SKM-1 (cell line): ENCODE data around the gene EPHB4.
A peak's percentile ranks its signal among the peaks of the same experiment; 100 is the strongest.

ENCODE experiments used
- DNase-seq: peaks from one replicate; lab custom pipeline; 2025; ENCODE audit not compliant: unreplicated experiment; lab: John Stamatoyannopoulos, UW

The EPHB4 gene

DNA sequence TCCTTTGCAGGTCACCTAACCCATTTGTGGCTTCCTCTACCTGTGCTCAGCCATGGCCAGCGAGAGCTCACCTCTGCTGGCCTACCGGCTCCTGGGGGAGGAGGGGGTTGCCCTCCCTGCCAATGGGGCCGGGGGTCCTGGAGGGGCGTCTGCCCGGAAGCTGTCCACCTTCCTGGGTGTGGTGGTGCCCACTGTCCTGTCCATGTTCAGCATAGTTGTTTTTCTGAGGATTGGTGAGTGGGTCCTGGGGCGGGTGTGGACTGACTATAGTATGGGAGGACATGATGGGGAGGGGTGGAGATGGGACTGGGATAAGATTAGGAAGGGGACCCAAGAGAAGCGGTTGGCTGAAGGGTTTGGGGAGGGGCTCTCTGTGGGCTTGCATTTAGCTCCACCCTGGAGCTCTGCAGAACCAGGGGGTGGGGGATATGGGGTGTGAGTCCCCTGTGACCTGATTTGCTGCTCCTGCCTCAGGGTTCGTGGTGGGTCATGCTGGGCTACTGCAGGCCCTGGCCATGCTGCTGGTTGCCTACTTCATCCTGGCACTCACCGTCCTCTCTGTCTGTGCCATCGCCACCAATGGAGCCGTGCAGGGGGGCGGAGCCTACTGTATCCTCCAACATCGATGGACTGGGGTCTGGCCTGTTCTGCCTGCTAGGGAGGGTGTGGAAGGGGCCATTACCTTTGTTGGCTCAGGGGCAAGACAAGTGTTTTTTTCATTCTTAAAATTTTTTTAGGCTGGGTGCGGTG is 27.0 kb upstream of the EPHB4 start:
- no peak for DNase-seq

DNA sequence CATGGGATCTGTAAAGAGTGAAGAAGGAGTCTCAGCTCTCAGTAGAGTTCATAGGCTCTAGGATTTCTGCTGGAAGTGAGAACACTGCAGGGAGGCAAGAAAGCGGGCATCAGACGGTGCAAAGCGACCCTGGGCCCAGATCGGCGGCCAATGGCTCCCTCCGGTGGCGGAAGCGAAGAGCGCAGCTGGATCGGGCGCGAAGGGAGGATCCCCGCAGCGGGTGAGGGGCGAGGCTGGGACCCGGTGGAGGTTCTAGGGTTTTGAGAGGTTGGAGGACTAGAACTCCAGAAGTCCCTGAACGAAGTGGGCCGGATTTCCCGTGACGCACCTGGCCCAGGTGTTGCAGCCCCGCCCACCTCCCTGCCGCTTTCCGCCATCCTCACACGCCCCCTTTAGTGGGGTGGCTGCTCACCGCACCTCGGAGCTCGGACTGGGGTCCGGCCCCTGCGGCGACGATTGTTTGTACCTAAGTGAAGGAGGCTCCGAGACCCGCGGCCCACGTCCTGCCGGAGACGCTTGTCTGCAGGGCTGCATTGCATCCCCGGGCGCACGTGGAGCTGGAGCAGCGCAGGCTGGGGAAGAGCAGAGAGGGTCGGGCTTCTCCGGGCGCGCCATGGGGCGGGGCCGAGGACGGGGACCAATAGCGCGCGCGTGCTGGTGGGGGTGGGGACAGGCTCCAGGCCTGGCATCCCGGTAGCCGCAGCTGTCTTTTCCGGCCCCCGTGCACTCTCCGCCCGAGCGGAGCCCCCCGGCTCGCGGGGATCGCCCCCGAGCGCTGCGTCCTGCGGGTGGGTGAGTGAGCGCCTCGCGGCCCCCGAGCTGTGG is 24.9 kb upstream of the EPHB4 start, which contains the start of gene SLC12A9:
Gene SLC12A9, plus strand, starts transcription at position 666 of the 825 bp plus-strand sequence. CDS start 1,485 bp downstream, outside the sequence.
- DNase-seq = peak; percentile 77

GRCh38 chr7:100847360-100847759 is 20.0 kb upstream of the EPHB4 start:
- no peak for DNase-seq

- no peak for DNase-seq
Measured at GRCh38 chr7:100840470-100841100, 13.3 kb upstream of the EPHB4 start.

DNA sequence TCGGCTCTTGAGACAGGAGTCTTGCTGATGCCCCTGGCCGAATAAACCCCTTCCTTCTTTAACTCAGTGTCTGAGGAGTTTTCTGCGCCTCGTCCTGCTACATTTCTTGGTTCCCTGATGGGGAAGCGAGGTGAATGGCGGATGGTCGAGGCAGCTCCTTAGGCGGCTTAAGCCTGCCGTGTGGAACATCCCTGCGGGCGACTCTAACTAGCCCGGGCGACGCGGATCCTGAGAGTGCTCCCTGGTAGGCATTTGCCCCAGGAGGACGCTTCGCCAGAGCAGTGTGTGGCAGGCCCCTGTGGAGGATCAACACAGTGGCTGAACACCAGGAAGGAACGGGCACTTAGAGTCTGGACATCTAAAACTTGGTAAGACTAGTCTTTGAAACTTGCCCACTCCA is 12.0 kb upstream of the EPHB4 start:
- no peak for DNase-seq

- DNase-seq = no peak
Measured at GRCh38 chr7:100837099-100837836, 9.9 kb upstream of the EPHB4 start.

GRCh38 chr7:100836812-100837098 is 9.4 kb upstream of the EPHB4 start:
- no peak for DNase-seq

DNA sequence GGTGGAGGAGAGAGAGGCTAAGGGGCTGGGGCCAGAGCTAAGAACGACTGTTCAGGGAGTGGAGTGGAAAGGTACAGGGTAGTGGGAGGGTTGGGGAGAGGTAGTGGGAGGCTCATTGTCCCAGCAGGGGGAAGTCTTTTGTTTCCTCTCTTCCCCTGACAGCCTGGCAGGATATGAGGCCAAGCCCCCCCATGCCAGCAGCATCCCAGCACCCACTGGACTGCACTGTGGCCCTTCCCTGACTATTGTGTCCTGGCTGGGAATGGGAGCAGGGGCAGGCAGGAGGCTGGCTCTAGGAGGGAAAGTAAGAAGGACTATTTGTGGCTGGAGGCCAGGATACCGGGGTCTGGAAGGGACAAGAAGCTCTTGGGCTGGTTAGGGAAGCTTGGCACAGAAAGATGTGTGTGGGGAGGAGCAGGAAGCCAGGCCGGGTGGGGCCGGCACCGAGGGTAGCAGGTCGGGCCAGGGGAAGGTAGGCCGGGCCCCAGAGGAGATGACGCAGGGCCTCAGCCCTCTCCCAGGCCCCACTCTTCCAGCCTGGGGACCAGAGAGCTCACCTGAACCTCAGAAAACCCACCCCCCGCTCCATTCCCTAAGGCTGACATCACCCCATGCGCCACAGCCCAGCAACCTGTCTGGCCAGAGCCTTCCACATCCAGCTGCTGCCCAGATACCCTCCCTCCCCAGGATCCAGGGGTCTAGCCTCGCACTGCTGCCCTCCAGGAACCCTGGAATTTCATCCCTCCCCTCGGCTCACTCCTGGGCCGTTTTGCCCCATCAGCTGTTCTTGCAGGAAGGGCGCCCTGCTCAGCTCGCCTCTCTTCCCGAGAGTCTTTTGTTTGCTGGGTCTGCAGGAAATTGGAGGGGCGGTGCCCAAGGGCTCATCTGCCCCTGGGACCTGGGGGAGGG is 8.8 kb upstream of the EPHB4 start:
- DNase-seq = no peak

DNA sequence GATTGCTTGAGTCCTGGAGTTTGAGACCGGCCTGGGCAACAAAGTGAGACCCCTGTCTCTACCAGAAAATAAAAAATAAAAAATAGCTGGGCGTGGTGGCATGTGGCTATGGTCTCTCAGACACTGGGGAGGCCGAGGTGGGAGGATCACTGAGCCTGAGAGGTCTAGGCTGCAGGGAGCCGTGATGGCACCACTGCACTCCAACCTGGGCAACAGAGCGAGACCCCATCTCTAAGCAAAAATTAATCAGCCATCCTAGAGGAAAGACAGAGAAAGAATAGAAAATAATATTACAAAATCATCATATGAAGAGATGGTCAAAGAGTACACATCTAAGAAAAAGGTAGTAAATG is 4.9 kb upstream of the EPHB4 start:
- DNase-seq = no peak

- no peak for DNase-seq
Measured at GRCh38 chr7:100830396-100830795, 3.1 kb upstream of the EPHB4 start.

DNA sequence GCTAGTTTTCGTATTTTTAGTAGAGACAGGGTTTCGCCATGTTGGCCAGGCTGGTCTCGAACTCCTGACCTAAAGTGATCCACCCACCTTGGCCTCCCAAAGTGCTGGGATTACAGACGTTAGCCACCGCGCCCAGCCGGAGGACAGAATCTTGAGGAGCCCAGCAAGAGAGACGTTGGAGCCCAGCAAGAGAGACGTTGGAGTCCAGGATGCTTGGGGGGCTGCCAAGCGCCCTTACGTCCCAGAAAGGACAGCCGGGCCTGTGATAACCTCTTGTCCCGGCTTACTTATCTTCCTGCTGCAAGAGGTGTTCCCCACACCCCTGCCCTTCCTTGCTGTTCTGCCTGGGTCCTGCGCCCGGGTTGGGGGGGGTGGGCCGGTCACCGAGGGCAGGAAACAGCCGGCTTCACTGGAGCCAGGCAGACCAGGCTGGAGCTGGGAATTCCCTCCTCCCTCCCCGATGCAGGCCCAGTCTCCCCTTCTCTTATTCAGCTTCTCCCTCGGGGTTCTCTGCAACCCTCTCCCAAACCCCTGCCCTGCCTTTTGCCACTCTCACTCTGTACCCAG is 1.9 kb upstream of the EPHB4 start:
- DNase-seq = no peak

DNA sequence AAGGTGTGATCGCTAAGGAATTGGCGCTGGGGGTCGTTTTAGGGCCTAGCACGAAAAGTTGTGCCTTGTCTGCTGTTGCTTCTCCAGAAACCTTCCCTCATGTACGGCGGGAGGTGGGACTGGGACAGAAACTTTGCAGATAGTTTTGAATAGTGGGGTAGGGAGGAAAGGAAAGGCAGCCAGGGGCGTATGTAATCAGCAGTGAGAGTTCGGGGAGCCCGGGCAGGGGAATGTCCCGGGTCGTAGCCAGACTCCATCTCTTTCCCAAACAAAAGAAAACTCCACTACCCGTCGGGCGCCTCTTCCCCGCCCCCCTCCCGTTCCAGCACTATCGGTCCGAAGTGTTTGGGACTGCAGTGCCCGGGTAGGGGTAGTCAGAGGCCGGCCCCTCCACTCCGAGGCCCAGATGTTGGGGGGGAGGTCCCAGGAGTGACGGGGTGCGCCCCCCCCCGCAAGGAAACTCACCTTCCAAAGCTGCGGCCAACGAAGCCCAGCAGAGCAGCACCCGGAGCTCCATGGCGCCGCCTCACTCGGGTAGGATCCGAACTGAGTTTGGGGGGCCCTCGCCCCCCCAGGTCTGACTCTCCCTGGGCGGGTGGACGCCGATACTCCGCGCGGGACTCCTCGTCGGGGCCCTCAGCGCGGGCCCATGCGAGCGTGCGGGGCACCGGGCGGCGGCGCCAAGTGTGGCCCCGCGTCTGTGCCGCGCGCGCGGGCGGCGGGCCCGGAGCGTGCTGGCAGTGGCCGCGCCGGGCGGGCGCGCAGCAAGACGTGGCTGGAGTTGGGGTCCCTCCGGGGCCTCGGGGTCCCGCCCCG is 601 bp downstream of the EPHB4 start:
- no peak for DNase-seq

DNA sequence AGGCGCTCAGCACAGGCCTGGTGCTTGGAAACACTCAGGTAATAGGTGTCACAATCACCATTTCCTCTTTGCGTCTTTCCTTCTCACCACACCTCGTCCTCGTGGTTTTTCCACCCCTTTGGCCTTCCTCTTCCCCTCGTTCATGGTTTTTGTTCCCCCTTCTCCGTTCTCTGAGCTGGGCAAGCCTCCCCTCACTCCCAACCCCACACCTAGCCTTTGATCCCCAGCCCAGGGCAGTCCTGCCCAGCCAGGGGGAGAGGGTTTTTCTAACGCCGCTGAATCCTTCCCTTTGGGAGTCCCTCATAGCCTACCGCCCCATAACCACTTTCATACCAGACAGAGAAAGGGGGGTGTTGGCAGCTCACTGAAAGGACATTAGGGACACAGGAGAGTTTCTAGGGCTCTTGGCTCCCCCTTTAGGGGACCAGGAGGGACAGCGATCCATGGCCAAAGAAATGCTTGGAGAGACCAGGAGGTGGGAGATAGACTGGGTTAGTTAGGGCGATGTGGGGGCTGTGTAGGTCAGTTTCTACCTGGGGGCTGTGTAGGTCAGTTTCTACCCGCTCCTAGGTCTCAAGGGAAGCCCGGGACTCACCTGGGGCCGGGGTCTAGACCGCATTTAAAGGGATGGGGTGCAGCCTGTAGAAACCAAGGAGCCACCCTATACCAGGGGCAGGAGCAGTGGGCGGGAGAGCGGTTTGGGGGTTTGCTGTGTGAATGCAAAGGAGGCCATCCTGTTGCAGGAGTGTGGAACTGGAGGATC is 1.4 kb downstream of the EPHB4 start:
- peak; percentile 18 for DNase-seq

DNA sequence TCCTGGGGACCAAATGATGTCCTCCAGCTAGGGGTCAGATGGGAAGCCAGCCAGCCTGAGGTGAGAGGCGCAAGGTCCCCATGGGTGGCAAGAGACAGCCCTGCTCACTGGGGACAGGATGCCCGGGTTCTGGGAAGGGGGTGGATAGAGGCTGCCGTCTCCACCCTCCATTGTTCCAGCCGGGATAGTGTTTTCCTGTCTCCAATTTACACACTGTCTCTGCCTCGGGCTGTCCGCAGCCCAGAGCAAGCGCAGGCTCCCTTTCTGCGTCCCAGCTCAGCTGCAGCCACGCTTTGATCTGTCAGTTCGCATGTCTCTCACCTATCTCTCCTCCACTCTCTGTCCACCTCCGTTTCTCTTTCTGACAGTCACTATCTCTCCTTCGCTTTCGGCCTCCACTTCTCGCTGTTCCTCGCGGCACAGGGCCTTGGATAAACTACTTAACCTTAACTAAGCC is 2.1 kb downstream of the EPHB4 start:
- no peak for DNase-seq

DNA sequence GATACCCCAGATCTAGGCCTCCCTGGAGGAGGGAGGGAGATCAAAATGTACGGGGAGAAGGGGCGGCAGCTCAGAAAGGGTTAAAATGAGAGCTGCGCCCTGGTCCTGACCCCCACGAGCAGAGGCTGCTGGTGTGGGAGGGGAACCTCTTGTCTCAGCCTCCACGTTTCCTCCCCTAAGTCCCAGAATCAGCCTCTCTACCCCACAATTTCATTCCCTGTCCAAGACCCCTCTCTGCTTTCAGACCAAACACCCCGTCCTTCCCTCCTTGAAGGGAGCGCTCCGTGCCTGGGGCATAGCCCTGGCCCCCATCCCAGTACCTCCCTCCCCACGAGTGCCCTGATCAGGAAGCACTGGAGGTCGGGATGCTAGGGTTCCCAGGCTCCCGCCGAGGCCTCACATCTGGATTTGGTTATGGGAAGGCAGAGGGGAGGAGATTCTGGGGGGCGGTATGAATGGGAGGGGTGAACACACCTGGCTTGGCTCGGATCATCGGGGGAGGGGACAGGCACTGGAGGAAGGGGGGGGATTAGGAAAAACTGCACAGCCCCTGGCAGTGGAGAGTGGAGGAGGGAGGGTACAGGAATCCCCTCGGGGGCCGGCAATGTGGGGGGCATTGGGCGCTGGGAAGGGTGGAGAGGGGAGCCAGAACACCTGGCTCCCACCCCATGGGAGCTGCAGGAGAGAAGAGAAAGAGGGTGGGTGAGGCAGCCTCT is 2.7 kb downstream of the EPHB4 start:
- DNase-seq = no peak

DNA sequence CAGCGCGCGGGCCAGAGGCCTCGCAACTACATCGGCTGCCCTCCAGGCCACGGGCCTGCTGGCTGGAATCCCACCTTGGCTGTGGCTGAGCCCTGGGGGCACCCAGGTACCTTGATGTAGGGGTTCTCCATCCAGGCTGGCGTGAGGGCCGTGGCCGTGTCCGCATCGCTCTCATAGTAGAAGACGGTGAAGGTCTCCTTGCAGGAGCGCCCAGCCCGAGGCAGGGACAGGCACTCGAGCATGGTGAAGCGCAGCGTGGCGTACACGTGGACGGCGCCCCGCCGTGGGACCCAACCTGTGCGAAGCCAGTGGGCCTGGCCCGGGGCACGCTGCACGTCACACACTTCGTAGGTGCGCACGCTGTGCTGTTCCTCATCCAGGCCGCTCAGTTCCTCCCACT is 3.8 kb downstream of the EPHB4 start:
- no peak for DNase-seq

DNA sequence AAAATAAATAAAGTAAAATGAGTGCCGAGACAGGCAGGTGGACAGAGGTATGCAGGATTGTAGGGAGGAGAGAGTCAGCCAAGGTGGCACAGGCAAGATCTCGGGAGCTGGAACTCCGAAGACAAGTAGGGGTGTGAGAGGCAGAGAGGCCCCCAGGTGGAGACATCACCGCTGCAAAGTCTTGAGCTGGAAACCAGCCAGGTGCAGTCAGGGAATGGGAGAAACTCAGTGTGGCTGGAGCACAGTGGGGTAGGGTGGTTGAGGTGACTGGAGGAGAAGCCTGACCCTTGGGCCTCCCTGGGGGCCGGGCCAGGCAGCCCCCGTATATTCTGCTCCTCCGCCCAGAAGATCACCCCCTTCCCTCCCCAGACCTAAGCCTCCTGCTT is 4.2 kb downstream of the EPHB4 start:
- no peak for DNase-seq
